ENCODE data around the gene ZNF221. TPM values are rescaled to one million over a fixed set of nuclear protein-coding genes. Genes with fewer than 3 reads are reported as not detected.

The ZNF221 gene
- total RNA-seq, 2 donors from 2014 or later, result 11.5 to 11.8 TPM

- Histone ChIP-seq H3K4me1 (ENCODE audit: control insufficient read depth, insufficient read depth, low read length) (no peaks in the 10 kb centered on the region), H3K9me3 (ENCODE audit: control insufficient read depth, low read length) (peaks cover 24% of the 10 kb centered on the region), H3K36me3 (ENCODE audit: control insufficient read depth, insufficient read depth, low read length) (peaks cover 30% of the 10 kb centered on the region), H3K27ac (ENCODE audit: low read depth, low read length) (no peak overlapping the region), H3K4me3 (ENCODE audit: low read length) (no peak overlapping the region), H3K9ac (ENCODE audit: extremely low read depth, low read length, poor library complexity, severe bottlenecking) (no peak overlapping the region), H3K27me3 (ENCODE audit: control insufficient read depth, insufficient read depth, low read length, poor library complexity, severe bottlenecking) (no peaks in the 10 kb centered on the region)
- peaks cover 49% of the 10 kb centered on the region for H3K36me3 Mint-ChIP-seq (ENCODE audit: low read depth)
- no peak overlapping the region for H3K27ac Mint-ChIP-seq
- TF ChIP-seq CTCF (conservative IDR thresholded peaks at IDR 0.05), result no peak
- H3K4me3 Mint-ChIP-seq, result no peak overlapping the region
- no peak for DNase-seq
- peaks cover 34% of the 10 kb centered on the region for H3K9me3 Mint-ChIP-seq
- peaks cover 9% of the 10 kb centered on the region for H3K4me1 Mint-ChIP-seq
- WGBS, 2 experiments (ENCODE audit: insufficient coverage in 1 of 2, insufficient read length in 1 of 2), result 89% methylated on average over 1 of the region's 1 CpG; no CpG with 5 or more reads in 1 of the 2 experiments
- peaks cover 5% of the 10 kb centered on the region for H3K27me3 Mint-ChIP-seq (ENCODE audit: insufficient read depth)
These were observed 54.9 kb downstream of the ZNF221 start for GRCh38 chr19:44005973-44006372.

- peaks cover 34% of the 10 kb centered on the region for H3K36me3 ChIP-seq (ENCODE audit: control insufficient read depth, insufficient read depth, low read length)
These were observed 56.4 kb downstream of the ZNF221 start for GRCh38 chr19:44007473-44007872.

GRCh38 chr19:44010468-44010867 is 59.4 kb downstream of the ZNF221 start:
- WGBS, 2 experiments (ENCODE audit: insufficient coverage in 1 of 2, insufficient read length in 1 of 2), result 92 to 94% methylated on average over 5 of the region's 5 CpGs
- DNase-seq, result no peak
- Mint-ChIP-seq H3K27me3 (ENCODE audit: insufficient read depth) (no peaks in the 10 kb centered on the region), H3K36me3 (ENCODE audit: low read depth) (peaks cover 64% of the 10 kb centered on the region), H3K9me3 (peaks cover 72% of the 10 kb centered on the region), H3K4me3 (no peak overlapping the region), H3K4me1 (no peaks in the 10 kb centered on the region), H3K27ac (no peak overlapping the region)
- Histone ChIP-seq H3K27me3 (ENCODE audit: control insufficient read depth, insufficient read depth, low read length, poor library complexity, severe bottlenecking) (no peaks in the 10 kb centered on the region), H3K27ac (ENCODE audit: low read depth, low read length) (no peak overlapping the region), H3K9ac (ENCODE audit: extremely low read depth, low read length, poor library complexity, severe bottlenecking) (no peak overlapping the region), H3K36me3 (ENCODE audit: control insufficient read depth, insufficient read depth, low read length) (peaks cover 34% of the 10 kb centered on the region), H3K9me3 (ENCODE audit: control insufficient read depth, low read length) (peaks cover 32% of the 10 kb centered on the region), H3K4me1 (ENCODE audit: control insufficient read depth, insufficient read depth, low read length) (no peaks in the 10 kb centered on the region), H3K4me3 (ENCODE audit: low read length) (peak overlapping the region; percentile 13)
- no peak for TF ChIP-seq CTCF (conservative IDR thresholded peaks at IDR 0.05)

More at GRCh38 chr19:44007473-44007872, 56.4 kb downstream of the ZNF221 start:
- TF ChIP-seq CTCF (conservative IDR thresholded peaks at IDR 0.05), result no peak
- Histone ChIP-seq H3K9me3 (ENCODE audit: control insufficient read depth, low read length) (peaks cover 32% of the 10 kb centered on the region), H3K4me1 (ENCODE audit: control insufficient read depth, insufficient read depth, low read length) (no peaks in the 10 kb centered on the region), H3K4me3 (ENCODE audit: low read length) (no peak overlapping the region), H3K9ac (ENCODE audit: extremely low read depth, low read length, poor library complexity, severe bottlenecking) (no peak overlapping the region), H3K27me3 (ENCODE audit: control insufficient read depth, insufficient read depth, low read length, poor library complexity, severe bottlenecking) (no peaks in the 10 kb centered on the region), H3K27ac (ENCODE audit: low read depth, low read length) (no peak overlapping the region)
- Mint-ChIP-seq H3K4me1 (peaks cover 3% of the 10 kb centered on the region), H3K9me3 (peaks cover 47% of the 10 kb centered on the region), H3K27ac (no peak overlapping the region), H3K27me3 (ENCODE audit: insufficient read depth) (peaks cover 3% of the 10 kb centered on the region), H3K4me3 (no peak overlapping the region), H3K36me3 (ENCODE audit: low read depth) (peaks cover 61% of the 10 kb centered on the region)
- WGBS, 2 experiments (ENCODE audit: insufficient coverage in 1 of 2, insufficient read length in 1 of 2), result 92 to 94% methylated on average over 5 to 6 of the region's 6 CpGs
- no peak for DNase-seq

Other genes with a start within 250 kb of the ZNF221 start
- not detected for gene IRGC, start 235.2 kb upstream of the ZNF221 start, total RNA-seq
- 10 to 100 TPM; 44.6 to 53.8 TPM for gene SMG9, start 196.3 kb upstream of the ZNF221 start, total RNA-seq
- not detected for gene KCNN4, start 170.3 kb upstream of the ZNF221 start, total RNA-seq
- under 1 TPM in 1 of 2 donors, not detected in 1; 0.11 TPM for gene LYPD5, start 148.8 kb upstream of the ZNF221 start, total RNA-seq
- gene ZNF283, start 123.9 kb upstream of the ZNF221 start, total RNA-seq, result 10 to 100 TPM in 1 of 2 donors, 1 to 10 TPM in 1; 7.1 to 10.1 TPM
- gene ZNF404, start 67.3 kb upstream of the ZNF221 start, total RNA-seq, result 1 to 10 TPM; 4.0 to 6.6 TPM
- gene ZNF45, start 15.9 kb upstream of the ZNF221 start, total RNA-seq, result 10 to 100 TPM; 18.6 to 19.4 TPM
- 10 to 100 TPM in 1 of 2 donors, 1 to 10 TPM in 1; 9.7 to 12.7 TPM for gene ZNF155, start 33.0 kb downstream of the ZNF221 start, total RNA-seq
- 1 to 10 TPM; 3.8 to 5.7 TPM for gene ZNF230, start 51.7 kb downstream of the ZNF221 start, total RNA-seq
- 1 to 10 TPM; 5.0 to 6.0 TPM for gene ZNF222, start 74.2 kb downstream of the ZNF221 start, total RNA-seq
- gene ZNF223, start 100.8 kb downstream of the ZNF221 start, total RNA-seq, result 1 to 10 TPM; 9.3 TPM
- gene ZNF284, start 120.9 kb downstream of the ZNF221 start, total RNA-seq, result 1 to 10 TPM; 1.9 to 2.2 TPM
- 10 to 100 TPM; 19.7 to 22.1 TPM for gene ZNF224, start 143.1 kb downstream of the ZNF221 start, total RNA-seq
- 1 to 10 TPM; 6.4 to 7.4 TPM for gene ZNF225, start 162.2 kb downstream of the ZNF221 start, total RNA-seq
- 10 to 100 TPM in 1 of 2 donors, 1 to 10 TPM in 1; 9.0 to 10.8 TPM for gene ZNF234, start 190.3 kb downstream of the ZNF221 start, total RNA-seq
- gene ZNF226, start 213.9 kb downstream of the ZNF221 start, total RNA-seq, result 10 to 100 TPM; 21.0 to 28.0 TPM

Measured in endodermal cell (in vitro differentiated cells).